ENCODE data around the gene DBX1. TPM values are rescaled to one million over a fixed set of nuclear protein-coding genes. Genes with fewer than 3 reads are reported as not detected.

Gene DBX1
- total RNA-seq, 1 donor from 2014 or later: 0.29 TPM

DNA sequence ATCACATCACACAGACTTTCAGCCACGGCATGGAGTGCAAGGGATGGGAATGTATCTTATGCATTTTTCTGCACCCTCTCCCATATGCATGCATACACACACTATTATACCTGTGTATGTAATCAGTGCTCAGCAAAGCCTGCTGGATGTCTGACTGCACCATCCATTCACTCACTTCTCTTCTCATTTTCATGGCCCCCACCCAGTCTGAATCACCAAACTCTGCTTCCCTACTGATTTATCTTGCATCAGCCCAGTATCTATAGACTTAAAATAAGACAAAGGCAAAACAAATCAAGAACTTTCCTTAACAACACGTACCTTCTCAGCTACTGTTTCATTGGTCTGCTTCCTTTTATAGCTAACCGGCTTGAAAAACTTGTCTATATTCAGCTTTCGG is 21.6 kb downstream of the DBX1 start:
- DNase-seq: no peak
- H3K9me3 Mint-ChIP-seq (ENCODE audit: unreplicated experiment): no peaks in the 10 kb centered on the region
- H3K4me1 Mint-ChIP-seq (ENCODE audit: low read depth, unreplicated experiment): no peaks in the 10 kb centered on the region
- no peak overlapping the region for H3K27ac Mint-ChIP-seq (ENCODE audit: unreplicated experiment)
- no peak for TF ChIP-seq CTCF (IDR thresholded peaks at IDR 0.05; ENCODE audit: partially characterized antibody, unreplicated experiment)
- H3K27me3 Mint-ChIP-seq (ENCODE audit: unreplicated experiment): peaks cover 3% of the 10 kb centered on the region
- peaks cover 13% of the 10 kb centered on the region for H3K36me3 Mint-ChIP-seq (ENCODE audit: unreplicated experiment)
- no peak overlapping the region for H3K4me3 Mint-ChIP-seq (ENCODE audit: unreplicated experiment)

DNA sequence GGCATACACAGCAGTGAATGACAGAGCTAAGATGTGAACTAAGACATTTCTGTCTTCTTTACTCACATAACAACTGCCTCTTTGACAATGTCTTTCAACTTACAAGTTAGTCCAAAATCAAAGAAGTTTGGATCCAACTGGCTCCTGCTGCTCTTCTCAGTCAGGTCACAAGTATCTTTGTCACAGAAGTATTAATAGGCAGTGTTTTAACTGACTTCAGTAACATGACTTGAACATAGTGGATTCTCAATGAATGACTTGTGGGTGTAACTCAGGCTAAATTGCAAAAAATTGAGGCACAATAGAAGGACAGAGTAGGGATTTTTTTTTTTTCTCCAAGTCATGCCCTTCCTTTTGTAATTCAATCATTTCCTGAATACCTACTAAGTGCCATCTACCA is 22.6 kb downstream of the DBX1 start:
- DNase-seq: no peak
- no peaks in the 10 kb centered on the region for H3K4me1 Mint-ChIP-seq (ENCODE audit: low read depth, unreplicated experiment)

DNA sequence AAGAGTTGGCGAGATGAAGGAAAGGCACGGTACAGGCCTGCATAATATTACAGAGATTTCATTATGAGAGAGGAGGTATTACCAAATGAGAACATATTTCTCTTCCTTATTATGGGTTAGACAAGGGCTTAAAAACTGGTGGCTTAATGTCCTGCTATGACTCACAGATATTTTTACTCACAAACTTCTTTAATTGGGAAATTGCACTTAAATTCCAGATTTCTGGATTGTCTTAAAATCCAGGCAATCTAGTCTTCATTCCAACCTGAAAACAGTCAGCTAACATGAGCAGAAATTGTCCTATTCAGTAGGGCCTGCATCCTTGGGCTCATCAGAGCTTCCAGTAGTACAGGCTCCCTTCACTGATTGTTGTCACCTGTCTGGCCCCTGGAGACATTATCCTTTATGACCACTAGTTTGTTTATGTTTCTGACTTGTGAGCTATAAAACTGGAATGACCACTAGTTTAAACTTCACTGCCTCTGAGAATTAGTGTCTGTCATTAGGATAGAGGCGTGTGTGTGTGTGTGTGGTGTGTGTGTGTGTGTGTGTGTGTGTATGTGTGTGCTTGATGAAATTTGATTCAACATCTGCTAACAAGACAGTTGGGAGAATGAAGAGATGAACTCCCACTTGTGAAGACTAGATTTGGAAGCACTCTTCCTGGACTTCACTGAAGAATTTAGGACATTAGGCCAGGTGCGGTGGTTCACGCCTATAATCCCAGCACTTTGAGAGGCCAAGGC is 25.1 kb downstream of the DBX1 start:
- Mint-ChIP-seq H3K27me3 (ENCODE audit: unreplicated experiment) (peaks cover 6% of the 10 kb centered on the region), H3K9me3 (ENCODE audit: unreplicated experiment) (no peaks in the 10 kb centered on the region), H3K36me3 (ENCODE audit: unreplicated experiment) (no peaks in the 10 kb centered on the region), H3K4me3 (ENCODE audit: unreplicated experiment) (no peak overlapping the region), H3K4me1 (ENCODE audit: low read depth, unreplicated experiment) (no peaks in the 10 kb centered on the region), H3K27ac (ENCODE audit: unreplicated experiment) (no peak overlapping the region)
- no peak for TF ChIP-seq CTCF (IDR thresholded peaks at IDR 0.05; ENCODE audit: partially characterized antibody, unreplicated experiment)
- DNase-seq: no peak

More for the DNA sequence above, 22.6 kb downstream of the DBX1 start:
- peaks cover 3% of the 10 kb centered on the region for H3K27me3 Mint-ChIP-seq (ENCODE audit: unreplicated experiment)
- H3K4me3 Mint-ChIP-seq (ENCODE audit: unreplicated experiment): no peak overlapping the region
- no peak overlapping the region for H3K27ac Mint-ChIP-seq (ENCODE audit: unreplicated experiment)
- TF ChIP-seq CTCF (IDR thresholded peaks at IDR 0.05; ENCODE audit: partially characterized antibody, unreplicated experiment): no peak
- H3K9me3 Mint-ChIP-seq (ENCODE audit: unreplicated experiment): no peaks in the 10 kb centered on the region
- H3K36me3 Mint-ChIP-seq (ENCODE audit: unreplicated experiment): peaks cover 13% of the 10 kb centered on the region

GRCh38 chr11:20132667-20133039 is 27.6 kb downstream of the DBX1 start:
- no peaks in the 10 kb centered on the region for H3K4me1 Mint-ChIP-seq (ENCODE audit: low read depth, unreplicated experiment)
- H3K4me3 Mint-ChIP-seq (ENCODE audit: unreplicated experiment): peak overlapping the region; percentile 86
- H3K27ac Mint-ChIP-seq (ENCODE audit: unreplicated experiment): no peak overlapping the region
- H3K27me3 Mint-ChIP-seq (ENCODE audit: unreplicated experiment): peaks cover 5% of the 10 kb centered on the region
- H3K36me3 Mint-ChIP-seq (ENCODE audit: unreplicated experiment): no peaks in the 10 kb centered on the region
- no peaks in the 10 kb centered on the region for H3K9me3 Mint-ChIP-seq (ENCODE audit: unreplicated experiment)
- DNase-seq: no peak
- peak; percentile 56 for TF ChIP-seq CTCF (IDR thresholded peaks at IDR 0.05; ENCODE audit: partially characterized antibody, unreplicated experiment)

DNA sequence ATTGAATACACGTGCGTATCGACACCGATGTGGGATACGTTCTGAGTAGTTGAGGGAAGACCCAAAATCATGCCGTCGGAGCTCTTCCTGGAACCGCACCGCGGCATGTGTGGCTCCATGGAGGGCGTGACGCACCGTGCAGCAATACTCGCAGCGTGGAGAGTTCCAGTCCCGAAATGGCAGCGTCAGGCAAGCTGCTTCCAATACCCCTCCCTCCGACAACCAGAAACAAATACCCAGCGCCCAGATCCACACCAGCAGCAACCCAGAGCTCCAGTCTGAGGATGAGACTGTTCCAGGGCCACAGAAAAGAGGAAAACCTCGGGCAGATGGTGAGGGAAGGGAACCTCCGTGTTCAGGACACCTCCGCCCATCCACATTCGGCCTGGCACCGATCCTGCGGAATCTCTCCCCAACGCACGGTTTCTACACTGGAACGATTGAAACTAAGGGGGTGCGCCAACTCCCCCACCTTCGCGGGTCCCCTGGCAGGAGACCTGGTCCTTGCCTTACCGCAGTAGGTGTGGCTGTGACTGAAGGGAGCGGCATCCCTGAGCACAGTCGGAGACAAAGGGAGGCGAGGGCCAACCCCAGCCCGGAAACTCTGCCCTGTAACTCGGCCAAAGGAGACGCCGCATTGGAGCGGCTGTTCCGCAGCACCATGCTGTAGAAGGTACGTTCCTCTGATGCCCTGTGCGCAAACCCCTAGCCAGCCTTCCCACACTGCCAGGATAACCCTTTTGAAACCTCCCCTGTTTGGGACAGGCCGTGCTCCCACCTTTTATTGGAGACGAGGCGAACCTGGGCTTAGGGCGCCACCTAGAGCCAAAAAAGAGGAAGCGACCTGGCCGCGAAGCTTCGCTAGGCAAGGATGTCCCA is 28.2 kb downstream of the DBX1 start:
- Mint-ChIP-seq H3K9me3 (ENCODE audit: unreplicated experiment) (no peaks in the 10 kb centered on the region), H3K36me3 (ENCODE audit: unreplicated experiment) (no peaks in the 10 kb centered on the region), H3K4me3 (ENCODE audit: unreplicated experiment) (peak overlapping the region; percentile 86), H3K27me3 (ENCODE audit: unreplicated experiment) (peaks cover 5% of the 10 kb centered on the region), H3K27ac (ENCODE audit: unreplicated experiment) (peak overlapping the region; percentile 69), H3K4me1 (ENCODE audit: low read depth, unreplicated experiment) (no peaks in the 10 kb centered on the region)
- TF ChIP-seq CTCF (IDR thresholded peaks at IDR 0.05; ENCODE audit: partially characterized antibody, unreplicated experiment): peak; percentile 92
- DNase-seq: peak; percentile 79

All from glutamatergic neuron (in vitro differentiated cells).